Stimulated activated CD4-positive, alpha-beta T cell treated with anti-CD3 and anti-CD28 coated beads, Interleukin-12 subunit alpha, Interleukin-12 subunit beta, amount 100 ng/mL, for 24 hours (primary cell): ENCODE measurements around the gene VKORC1L1.
"Not testable (repeated sequence)": the region's sequence is repeated elsewhere in the genome, so short reads cannot be mapped to it uniquely, and the experiment has no call there.

Experiments
- DNase-seq, 2 experiments: peaks; one replicate each; pipeline ENCODE4 v3.0.0-alpha.2; 2020; ENCODE audit warnings: low read depth in 2 of 2

Gene VKORC1L1

GRCh38 chr7:65884983-65885382 lies 12.1 kb downstream of the VKORC1L1 start:
- not testable (repeated sequence) for DNase-seq

- DNase-seq, result not testable (repeated sequence)
Measured at GRCh38 chr7:65885533-65885932, 12.7 kb downstream of the VKORC1L1 start.

GRCh38 chr7:65888434-65889156 lies 15.7 kb downstream of the VKORC1L1 start:
- DNase-seq, result not testable (repeated sequence)

GRCh38 chr7:65889722-65890121 lies 16.8 kb downstream of the VKORC1L1 start:
- not testable (repeated sequence) for DNase-seq

- DNase-seq, result no peak
Measured at GRCh38 chr7:65892161-65892560, 19.3 kb downstream of the VKORC1L1 start.

- DNase-seq, result no peak
Measured at GRCh38 chr7:65892835-65893234, 20.0 kb downstream of the VKORC1L1 start.

GRCh38 chr7:65896279-65896870 lies 23.5 kb downstream of the VKORC1L1 start:
- DNase-seq, result no peak

GRCh38 chr7:65897289-65897688 lies 24.4 kb downstream of the VKORC1L1 start:
- not testable (repeated sequence) for DNase-seq

- DNase-seq, result not testable (repeated sequence)
Measured at GRCh38 chr7:65898677-65899447, 26.0 kb downstream of the VKORC1L1 start.

- DNase-seq, result no peak
Measured at GRCh38 chr7:65902306-65902705, 29.4 kb downstream of the VKORC1L1 start.

GRCh38 chr7:65907501-65908198 lies 34.8 kb downstream of the VKORC1L1 start:
- no peak for DNase-seq

GRCh38 chr7:65910237-65910636 lies 37.4 kb downstream of the VKORC1L1 start:
- DNase-seq, result no peak

- no peak for DNase-seq
Measured at GRCh38 chr7:65912237-65912636, 39.4 kb downstream of the VKORC1L1 start.

- DNase-seq, result no peak
Measured at GRCh38 chr7:65915921-65916657, 43.2 kb downstream of the VKORC1L1 start.

- DNase-seq, result no peak
Measured at GRCh38 chr7:65923316-65923715, 50.4 kb downstream of the VKORC1L1 start.

- DNase-seq, result no peak
Measured at GRCh38 chr7:65924193-65924592, 51.3 kb downstream of the VKORC1L1 start.

GRCh38 chr7:65925040-65925439 lies 52.2 kb downstream of the VKORC1L1 start:
- no peak for DNase-seq

GRCh38 chr7:65926588-65926987 lies 53.7 kb downstream of the VKORC1L1 start:
- no peak for DNase-seq

- no peak for DNase-seq
Measured at GRCh38 chr7:65927489-65928448, 54.9 kb downstream of the VKORC1L1 start.

GRCh38 chr7:65931685-65932084 lies 58.8 kb downstream of the VKORC1L1 start:
- DNase-seq, result no peak
